NCI-H1092 treated with DMSO at 0.1 percent for 48 hours (cell line): ENCODE measurements around the gene GARIN5B.

Experiments
- DNase-seq: peaks from one replicate; lab custom pipeline; 2025; lab: John Stamatoyannopoulos, UW

GARIN5B gene

DNA sequence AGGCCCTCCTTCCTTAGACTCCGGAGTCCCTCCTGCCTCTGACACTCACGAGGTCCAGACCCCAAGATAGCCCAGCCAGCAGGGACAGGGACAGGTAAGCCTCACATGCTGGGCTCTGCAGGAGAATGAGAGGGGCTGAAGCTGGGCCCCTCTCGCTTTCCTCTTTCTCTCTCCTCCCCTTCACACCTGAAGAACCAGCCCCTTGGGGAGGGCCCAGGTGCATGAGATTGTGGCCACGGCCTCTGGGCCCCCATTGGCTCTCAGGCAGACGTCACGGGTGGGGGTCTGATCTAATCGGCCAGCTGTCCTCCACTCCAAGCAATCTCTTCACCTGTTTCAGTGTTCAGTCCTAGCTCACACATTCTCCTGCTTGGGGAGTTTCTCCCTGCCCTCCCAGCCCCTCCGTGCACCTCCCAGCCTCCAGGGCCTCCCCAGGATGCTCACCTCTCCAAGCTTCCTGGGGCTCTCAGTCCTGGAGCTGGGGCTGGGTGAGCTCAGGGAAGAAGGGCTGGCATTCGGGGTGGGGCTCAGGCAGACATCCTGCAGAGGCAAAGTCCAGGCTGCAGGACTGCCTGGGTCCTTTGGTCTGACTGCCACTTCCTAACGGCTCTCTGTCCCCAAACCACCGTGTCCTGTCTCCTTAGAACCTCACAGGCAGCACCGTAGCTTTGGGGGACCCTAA is 40.7 kb downstream of the GARIN5B start:
- no peak for DNase-seq

DNA sequence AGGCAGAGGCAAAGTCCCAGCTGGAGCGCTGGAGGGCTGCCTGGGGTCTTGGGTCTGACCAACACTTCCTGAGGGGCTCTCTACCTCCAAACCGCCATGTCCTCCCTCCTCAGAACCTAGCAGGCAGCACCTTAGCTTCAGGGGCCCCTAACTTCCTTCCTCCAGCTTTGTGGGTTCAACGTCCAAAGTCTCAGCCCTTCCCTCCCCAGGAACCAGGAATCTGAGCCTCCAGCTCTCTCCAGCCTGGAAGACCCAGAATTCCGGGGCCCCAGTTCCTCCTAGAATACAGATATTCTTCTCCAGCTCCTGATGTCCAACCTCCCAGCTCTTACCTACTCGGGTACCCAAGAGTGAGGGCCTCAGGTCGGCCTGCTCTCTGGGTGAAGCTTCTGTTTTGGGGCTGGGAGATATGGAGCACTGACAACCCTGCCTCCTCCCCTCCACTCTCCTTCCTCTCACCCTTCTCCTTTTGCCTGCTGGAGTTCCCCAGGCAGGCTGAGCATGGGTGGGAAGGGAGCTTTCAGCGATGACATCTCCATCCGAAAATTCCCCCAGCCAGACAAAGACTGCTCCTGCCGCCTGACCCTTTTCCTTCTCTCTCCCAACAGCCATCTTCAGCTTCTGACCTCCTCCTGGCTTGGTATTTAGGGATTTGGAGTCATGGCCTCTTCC is 41.5 kb downstream of the GARIN5B start:
- no peak for DNase-seq

DNA sequence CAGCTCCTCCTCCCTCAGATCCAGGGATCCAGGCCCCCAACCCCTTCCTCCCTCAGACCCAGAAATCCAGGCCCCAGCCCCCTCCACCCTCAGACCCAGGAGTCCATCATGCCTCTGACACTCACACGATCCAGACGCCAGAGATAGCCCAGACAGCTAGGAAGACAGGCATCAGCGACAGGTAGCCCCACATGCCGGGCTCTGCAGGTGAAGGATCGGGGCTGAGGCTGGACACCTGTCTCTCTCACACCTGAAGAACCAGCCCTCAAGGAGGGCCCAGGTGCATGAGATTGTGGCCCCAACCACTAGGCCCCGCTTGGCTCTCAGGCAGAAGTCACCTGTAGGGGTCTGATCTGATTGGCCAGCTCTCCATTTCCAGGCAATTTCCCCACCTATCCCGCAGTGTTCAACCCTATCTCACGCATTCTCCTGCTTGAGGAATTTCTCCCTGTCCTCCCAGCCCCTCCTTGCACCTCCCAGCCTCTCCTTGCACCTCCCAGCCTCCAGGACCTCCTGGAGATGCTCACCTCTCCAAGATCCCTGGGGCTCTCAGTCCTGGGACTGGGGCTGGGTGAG is 42.1 kb downstream of the GARIN5B start:
- DNase-seq, result no peak

DNA sequence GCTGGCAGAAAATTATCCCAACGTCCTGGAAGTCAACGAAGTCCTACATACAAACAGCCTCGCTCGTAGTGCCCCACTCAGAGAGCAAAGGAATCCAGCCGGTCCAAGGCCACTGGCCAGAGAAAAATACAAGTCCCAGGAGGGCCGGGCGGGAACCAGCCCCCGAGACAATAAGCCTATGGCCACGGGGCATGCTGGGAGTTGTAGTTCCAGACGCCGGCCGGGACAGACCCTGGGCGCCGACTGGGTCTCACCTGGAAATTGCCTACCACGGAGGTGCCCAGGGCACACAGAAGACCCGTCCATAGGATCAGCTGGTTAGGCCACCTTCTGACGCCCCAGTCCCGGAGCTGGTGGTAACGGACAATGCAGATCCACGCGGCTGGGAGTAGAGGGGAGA is 43.3 kb downstream of the GARIN5B start:
- peak; percentile 0 for DNase-seq

DNA sequence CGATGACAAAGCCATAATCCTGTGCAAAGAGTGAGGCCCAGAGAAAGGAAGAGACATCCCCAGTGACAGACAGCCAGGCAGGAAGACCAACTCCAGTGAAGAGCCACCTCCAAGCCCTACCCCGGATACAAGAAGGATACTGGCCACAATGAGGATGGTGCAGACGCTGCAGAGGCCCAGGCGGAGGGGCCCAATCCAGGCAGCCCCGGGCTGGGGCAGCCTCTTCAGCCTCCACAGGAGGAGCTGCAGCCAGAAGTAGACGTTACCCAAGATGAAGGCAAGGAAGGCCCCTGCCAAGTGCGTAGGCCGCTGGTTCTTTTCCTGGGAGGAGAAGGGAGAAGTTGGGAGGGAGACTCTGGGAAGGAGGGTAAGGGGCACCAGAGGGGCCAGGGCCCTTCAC is 46.4 kb downstream of the GARIN5B start:
- no peak for DNase-seq

DNA sequence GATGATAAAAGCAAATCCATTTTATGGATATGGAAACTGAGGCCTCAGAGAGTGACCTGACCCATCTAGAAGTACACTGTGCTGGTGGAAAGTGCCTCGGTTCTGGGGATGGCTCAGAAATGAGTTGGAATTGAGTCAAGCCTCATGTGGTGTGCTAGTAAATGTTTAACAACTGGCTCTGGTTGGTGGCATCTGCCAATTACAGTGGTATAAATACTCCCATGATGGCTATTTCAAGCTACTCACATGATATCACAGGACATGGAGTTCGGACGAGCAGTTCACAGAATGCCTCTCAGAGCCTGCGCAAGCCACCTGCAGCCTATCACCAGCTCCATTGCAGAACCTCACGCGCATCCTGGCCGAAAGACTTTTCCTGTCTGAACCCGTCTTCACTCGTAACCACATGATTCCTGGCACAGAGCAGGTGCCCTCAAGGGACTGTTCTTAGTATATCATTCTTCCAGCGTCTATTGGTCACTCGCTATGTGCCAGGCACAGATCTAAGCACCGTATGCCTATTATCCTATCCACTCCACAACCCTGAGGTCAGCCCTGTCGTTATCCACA is 47.0 kb downstream of the GARIN5B start:
- DNase-seq, result no peak

DNA sequence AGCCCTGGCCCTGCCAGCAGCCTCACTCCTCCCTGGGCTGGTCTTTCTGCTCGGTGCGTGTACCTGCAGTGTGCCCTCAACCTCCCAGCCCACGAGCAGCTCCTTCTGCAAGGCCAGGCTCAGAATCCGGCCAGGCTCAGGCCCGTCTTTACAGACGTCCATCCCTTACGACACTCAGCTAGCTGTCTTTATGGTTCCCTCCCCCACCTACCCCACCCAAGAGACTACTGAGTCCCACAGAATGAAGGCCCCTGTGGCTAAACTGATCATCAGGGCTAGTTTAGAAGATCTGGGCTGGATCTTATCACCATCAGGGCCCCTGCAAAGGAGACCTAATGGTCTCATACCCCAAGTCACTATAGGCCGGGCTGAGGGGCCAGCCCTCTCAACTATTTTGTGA is 48.7 kb downstream of the GARIN5B start:
- DNase-seq, result no peak

DNA sequence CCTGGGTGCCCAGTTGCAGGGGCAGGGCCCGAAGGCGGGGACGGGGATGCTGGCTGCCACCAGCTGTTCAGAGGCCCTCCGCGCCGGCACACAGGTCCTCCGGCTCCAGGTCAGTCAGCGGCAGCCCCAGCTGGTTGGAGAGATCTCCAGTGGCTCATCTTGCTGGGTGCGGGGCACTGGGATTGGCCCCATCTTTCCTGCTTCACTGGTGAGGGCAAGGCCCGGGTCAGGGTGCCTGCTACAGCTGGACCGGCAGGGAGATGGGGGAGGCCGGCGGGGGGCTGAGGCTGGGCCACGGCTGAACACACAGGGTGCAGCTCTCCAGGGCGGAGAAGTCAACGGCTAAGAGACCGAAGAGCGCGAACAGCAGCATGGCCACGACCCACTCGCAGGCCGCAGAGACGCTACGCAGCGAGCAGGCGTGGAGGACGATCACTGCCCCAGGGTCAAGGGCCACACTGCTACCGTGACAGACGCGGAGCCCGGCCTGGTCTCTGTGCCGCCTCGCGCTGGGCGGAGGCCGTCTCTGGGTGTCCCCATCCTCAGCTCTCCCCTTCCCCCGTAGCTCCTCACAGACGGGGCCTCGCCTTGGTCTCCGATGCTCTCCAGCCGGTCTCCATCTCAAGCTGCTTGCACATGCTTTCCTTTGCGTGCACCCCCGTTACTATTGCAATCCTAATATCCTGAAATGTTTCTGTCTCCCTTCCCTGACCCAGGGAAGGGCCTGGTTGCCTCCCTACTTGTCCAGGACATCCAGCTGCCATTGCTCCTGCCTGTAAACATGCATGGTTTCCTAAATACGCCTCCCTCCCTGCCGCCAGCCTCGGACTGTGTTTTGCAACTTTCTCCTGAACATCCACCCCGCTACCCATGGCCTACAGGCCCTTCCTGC is 50.2 kb downstream of the GARIN5B start:
- DNase-seq, result no peak

DNA sequence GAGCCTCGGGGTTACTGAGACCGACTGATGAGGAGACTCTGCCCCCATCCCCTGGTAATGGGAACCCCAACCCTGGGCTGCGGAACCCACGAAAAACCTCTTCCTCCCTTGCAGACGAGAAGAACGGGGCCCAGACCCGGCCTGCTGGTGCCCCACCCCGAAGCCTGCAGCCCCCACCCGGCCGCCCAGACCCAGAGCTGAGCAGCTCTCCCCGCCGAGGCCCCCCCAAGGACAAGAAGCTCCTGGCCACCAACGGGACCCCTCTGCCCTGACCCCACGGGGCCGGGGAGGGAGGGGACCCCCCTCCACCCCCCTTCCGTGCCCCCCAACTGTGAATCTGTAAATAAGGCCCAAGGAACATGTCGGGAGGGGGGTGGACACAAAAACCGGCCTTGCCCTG is 51.3 kb downstream of the GARIN5B start:
- no peak for DNase-seq

DNA sequence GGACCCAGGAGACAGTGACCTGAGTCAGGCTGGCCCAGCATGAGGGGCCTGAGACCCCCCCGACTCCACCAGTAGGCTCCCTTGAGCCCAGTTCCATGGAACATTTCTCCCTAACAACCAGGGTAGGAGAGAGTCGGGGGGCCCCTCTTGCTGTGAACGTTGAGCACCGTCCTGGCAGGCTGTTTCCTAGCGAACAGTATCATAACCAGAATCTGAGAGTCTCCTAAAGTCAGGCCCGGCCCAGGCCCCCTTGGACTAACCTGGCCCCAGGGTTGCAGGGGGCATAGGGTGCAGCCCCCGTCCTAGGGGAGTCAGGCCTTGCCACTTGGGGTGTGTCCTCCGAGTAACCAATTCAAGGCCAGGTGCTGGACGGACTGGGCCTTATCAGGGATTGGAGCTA is 51.7 kb downstream of the GARIN5B start:
- DNase-seq, result no peak

DNA sequence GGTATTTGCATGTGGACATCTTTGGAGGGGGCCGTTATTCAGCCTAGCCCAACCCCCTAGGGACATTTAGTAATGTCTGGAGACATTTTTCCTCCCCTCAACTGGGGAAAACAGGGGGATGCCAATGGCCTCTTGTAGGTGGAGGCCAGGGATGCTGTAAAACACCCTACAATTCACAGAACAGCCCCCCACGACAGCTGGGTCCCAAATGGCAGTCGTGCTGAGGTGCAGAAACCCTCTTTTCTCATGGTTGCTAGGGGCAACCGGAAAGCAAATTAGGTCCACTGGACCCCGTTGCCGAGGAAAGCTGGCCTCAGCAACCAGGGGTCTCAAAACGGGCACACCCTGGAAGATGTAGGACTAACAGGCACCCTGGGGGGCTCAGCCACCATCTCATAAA is 52.6 kb downstream of the GARIN5B start:
- no peak for DNase-seq

DNA sequence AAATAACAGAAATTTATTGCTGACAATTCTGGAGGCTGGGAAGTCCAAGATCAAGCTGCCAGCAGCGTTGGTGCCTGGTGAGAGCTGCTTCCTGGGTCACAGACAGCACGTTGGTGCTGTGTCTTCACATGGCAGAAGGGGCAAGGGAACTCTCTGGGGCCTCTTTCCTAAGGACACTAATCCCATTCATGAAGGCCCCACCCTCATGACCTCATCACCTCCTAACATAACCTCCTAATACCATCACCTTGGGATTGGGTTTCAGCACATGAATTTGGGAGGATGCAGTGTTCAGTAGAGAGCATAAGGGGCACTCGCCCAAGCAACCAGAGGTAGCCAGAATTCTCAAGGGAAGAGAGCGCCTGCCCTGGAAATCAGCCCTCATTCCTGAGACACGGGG is 53.6 kb downstream of the GARIN5B start:
- DNase-seq, result no peak

DNA sequence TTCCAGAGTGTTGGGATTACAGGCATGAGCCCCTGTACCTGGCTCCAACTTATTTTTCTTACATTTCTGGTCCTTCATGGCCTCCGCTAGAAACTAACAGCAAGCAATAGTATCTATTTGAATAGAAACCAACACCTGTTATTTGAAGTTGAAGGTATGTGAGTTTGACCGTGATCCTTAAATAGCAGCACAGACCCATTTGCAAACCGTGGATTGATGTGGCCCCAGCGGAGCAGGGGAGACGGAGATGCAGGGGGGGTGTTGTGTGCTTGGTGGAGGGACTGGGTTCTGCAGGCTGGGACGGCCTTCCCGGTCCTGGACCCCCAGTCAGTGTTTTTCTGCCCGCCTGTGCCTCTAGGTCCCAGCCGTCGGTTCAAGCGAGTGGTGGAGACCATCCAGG is 54.8 kb downstream of the GARIN5B start:
- no peak for DNase-seq

DNA sequence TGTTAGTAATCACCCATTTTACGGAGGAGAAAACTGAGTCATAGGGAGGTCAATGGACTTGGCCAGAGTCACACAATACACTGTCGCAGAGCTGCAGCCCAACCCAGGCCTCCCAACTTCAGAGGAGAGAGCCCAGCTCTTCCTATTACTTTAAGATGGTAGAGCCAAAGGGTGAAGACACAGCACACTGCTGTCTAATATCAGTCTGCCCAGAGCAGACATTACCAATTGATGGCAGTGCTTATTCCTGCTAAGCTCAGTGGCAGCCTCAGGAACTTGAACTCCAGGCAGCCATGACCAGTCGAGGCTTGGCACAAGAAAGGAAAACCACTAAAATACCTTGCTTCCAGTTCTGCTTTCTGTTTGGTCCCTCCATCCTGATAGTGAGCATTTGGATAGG is 56.3 kb downstream of the GARIN5B start:
- DNase-seq, result no peak

DNA sequence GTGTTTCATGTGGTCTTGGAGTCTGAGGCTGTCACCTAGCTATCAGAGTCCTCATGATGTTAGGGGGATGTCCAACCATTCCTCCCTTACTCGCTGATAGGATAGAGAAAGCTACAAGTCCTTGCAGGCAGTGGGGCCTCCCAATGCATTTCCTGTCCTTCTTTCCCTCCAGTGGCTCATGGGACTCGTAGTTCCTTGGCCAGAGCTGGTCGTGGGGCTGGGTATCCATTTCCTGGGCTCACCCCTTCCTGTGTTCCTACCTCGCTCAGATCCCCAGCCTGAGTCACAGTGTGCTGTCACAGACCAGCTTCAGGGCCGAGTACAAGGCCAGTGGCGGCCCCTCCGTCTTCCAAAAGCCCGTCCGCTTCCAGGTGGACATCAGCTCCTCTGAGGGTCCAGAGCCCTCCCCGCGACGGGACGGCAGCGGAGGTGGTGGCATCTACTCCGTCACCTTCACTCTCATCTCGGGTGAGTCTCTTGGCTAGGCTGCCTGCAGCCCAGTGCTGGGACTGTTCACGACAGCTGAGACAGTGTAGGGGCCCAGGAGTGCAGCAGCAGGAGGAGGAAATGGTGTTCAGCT is 57.0 kb downstream of the GARIN5B start:
- DNase-seq, result no peak

DNA sequence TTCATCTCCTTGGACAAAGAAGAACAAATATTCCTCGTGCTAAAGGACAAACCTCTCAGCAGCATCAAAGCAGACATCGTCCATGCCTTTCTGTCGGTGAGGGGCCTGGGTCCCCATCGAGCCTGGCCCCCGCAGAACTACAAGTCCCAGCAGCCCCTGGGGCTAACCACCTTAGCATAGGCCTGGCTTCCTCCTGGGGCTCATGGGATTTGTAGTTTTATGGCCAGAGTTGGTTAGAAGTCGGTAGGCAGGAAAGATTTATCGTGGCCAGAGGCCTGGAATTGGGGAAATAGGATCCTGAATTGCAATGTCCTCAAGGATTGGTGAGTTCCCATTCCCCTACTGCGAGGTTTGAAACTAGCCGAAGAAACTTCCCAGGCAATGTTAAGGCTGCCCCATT is 57.6 kb downstream of the GARIN5B start:
- DNase-seq, result peak; percentile 1

DNA sequence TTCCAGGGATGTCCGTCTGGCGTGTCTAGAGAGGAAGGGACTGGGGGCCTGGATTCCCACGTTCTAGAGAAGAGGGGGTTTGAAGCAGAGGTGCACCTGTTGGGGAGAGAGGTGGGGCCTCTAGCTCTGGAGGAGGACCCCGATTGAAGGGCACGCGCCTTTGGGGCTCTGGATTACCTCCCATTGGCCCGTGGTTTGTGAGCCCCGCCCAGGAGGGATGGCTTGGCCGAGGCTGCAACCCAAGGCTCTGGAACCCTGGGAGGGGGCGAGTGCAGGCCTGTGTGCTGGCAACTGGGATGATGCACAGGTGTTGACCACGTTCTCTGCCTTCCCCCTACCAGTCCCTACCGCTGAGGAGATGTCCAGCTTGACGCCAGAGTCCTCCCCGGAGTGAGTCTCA is 58.1 kb downstream of the GARIN5B start:
- no peak for DNase-seq
